HCT116 (cell line): ENCODE measurements around the gene ZFP3. TPM values are rescaled to one million over a fixed set of nuclear protein-coding genes. Genes with fewer than 3 reads are reported as not detected.

Source experiments
- ATAC-seq: fragments of 200-7000 bp; cut with Tn5 transposase; 2 replicates; pipeline ENCODE4 v1.9.1; 2020; ENCODE audit warnings: mild to moderate bottlenecking, moderate library complexity
- BruUV-seq: library from RNA; stranded (reverse); fragments of 400-500 nt; replicated peaks from 2 replicates; lab custom pipeline; 2021; lab: Mats Ljungman, UMichigan
- CTCF ChIA-PET: fragments of 300-600 bp; sonication (Branson Sonifier 250); formaldehyde crosslinking; loops from one replicate; lab custom pipeline; 2021; ENCODE audit warnings: antibody characterized with exemption; lab: Charles Lee
- POLR2A ChIA-PET: fragments of 300-600, 350-600 bp; sonication (Branson Sonifier 250); formaldehyde crosslinking; loops from one replicate; lab custom pipeline; 2021; ENCODE audit warnings: antibody characterized with exemption; lab: Charles Lee
- RAD21 ChIA-PET, 2 experiments: fragments of 300-600 bp; sonication (Branson Sonifier 250); formaldehyde crosslinking; loops; one replicate each; lab custom pipeline; 2023; ENCODE audit warnings: low total read pairs in 2 of 2; ENCODE audit not compliant: uncharacterized antibody in 2 of 2, unreplicated experiment in 2 of 2, low non-redundant PET in 1 of 2; lab: Charles Lee
- DNase-seq: peaks from one replicate; pipeline ENCODE4 v3.0.0-alpha.2; 2010; ENCODE audit warnings: low read depth, low spot score
- H2AFZ ChIP-seq: fragments of 200-600 bp; shearing (Covaris generic), sonication (generic); 2 replicates; pipeline ENCODE4 v1.6.1; 2017; ENCODE audit warnings: low read depth, mixed run types, mixed read lengths, antibody characterized with exemption, low read length; ENCODE audit not compliant: poor library complexity, severe bottlenecking
- H3K27ac ChIP-seq: 2 replicates; pipeline ENCODE4 v1.5.1; 2012; ENCODE audit warnings: low read depth, low read length
- H3K27me3 ChIP-seq: fragments of 200-600 bp; sonication (generic); 2 replicates; pipeline ENCODE4 v1.6.1; 2016; ENCODE audit warnings: mixed run types, low read length, mixed read lengths; ENCODE audit not compliant: insufficient read depth
- H3K36me3 ChIP-seq, 2 experiments: fragments of 200-500 bp in 1 of 2; fragments of 200-600 bp in 1 of 2; sonication (Bioruptor generic) in 1 of 2; sonication (generic) in 1 of 2; 2 replicates each; pipeline versions ENCODE4 v1.5.1 to v1.6.1; 2014 to 2016; ENCODE audit warnings: low read length in 2 of 2, inconsistent platforms in 1 of 2, mixed read lengths in 1 of 2, mixed run types in 1 of 2; ENCODE audit not compliant: insufficient read depth in 2 of 2, control insufficient read depth in 1 of 2
- H3K4me1 ChIP-seq, 2 experiments: fragments of 200-600 bp in 1 of 2; sonication (generic) in 1 of 2; 2 replicates each; pipeline versions ENCODE4 v1.5.1 to v1.6.1; 2012 to 2017; ENCODE audit warnings: low read length in 2 of 2, inconsistent platforms in 1 of 2, mild to moderate bottlenecking in 1 of 2, mixed read lengths in 1 of 2, mixed run types in 1 of 2, moderate library complexity in 1 of 2; ENCODE audit not compliant: insufficient read depth in 2 of 2, control insufficient read depth in 1 of 2
- H3K4me2 ChIP-seq: fragments of 200-600 bp; sonication (generic); 2 replicates; pipeline ENCODE4 v1.6.1; 2017; ENCODE audit warnings: mixed run types, low read length, mixed read lengths
- H3K4me3 ChIP-seq, 2 experiments: fragments of 200-600 bp in 1 of 2; sonication (generic) in 1 of 2; replicated peaks in 1 of 2; 2 replicates each; pipeline ENCODE4 v1.5.1; 2011 to 2016; ENCODE audit warnings: low read length in 2 of 2, control low read depth in 1 of 2, low read depth in 1 of 2, mild to moderate bottlenecking in 1 of 2, mixed read lengths in 1 of 2, mixed run types in 1 of 2
- H3K79me2 ChIP-seq: fragments of 200-600 bp; sonication (generic); 2 replicates; pipeline ENCODE4 v1.6.1; 2017; ENCODE audit warnings: mild to moderate bottlenecking, mixed run types, low read length, moderate library complexity, mixed read lengths; ENCODE audit not compliant: insufficient read depth
- H3K9ac ChIP-seq: fragments of 200-600 bp; sonication (generic); 2 replicates; pipeline ENCODE4 v1.6.1; 2016; ENCODE audit warnings: low read length, mixed read lengths
- H3K9me2 ChIP-seq: fragments of 200-600 bp; sonication (generic), shearing (Covaris generic); 2 replicates; pipeline ENCODE4 v1.6.1; 2017; ENCODE audit warnings: mixed run types, mild to moderate bottlenecking, moderate library complexity; ENCODE audit not compliant: insufficient read depth
- H3K9me3 ChIP-seq, 2 experiments: fragments of 200-500 bp in 1 of 2; fragments of 200-600 bp in 1 of 2; sonication (Bioruptor generic) in 1 of 2; sonication (generic) in 1 of 2; 2 replicates each; pipeline ENCODE4 v1.6.1; 2014 to 2017; ENCODE audit warnings: low read length in 2 of 2, mixed read lengths in 2 of 2, inconsistent platforms in 1 of 2, low read depth in 1 of 2, mild to moderate bottlenecking in 1 of 2, mixed run types in 1 of 2, moderate library complexity in 1 of 2; ENCODE audit not compliant: control insufficient read depth in 1 of 2, insufficient read depth in 1 of 2
- H4K20me1 ChIP-seq: fragments of 200-600 bp; sonication (generic), shearing (Covaris generic); 2 replicates; pipeline ENCODE4 v1.6.1; 2017; ENCODE audit warnings: mixed run types, mild to moderate bottlenecking, moderate library complexity; ENCODE audit not compliant: insufficient read depth
- ATF3 ChIP-seq: IDR thresholded peaks from 2 replicates; pipeline ENCODE4 v1.6.1; 2012
- CEBPB ChIP-seq: IDR thresholded peaks from 2 replicates; pipeline ENCODE4 v1.6.1; 2012; ENCODE audit warnings: low read depth
- CTCF ChIP-seq, 3 experiments: fragments of 200-600 bp in 1 of 3; sonication (generic) in 1 of 3; IDR thresholded peaks in 2 of 3; conservative IDR thresholded peaks in 1 of 3; 2 replicates each; pipeline ENCODE4 v1.5.1; 2012 to 2017; ENCODE audit warnings: low read depth in 2 of 3, low read length in 2 of 3, antibody characterized with exemption in 1 of 3, borderline replicate concordance in 1 of 3, control low read depth in 1 of 3, mild to moderate bottlenecking in 1 of 3, mixed read lengths in 1 of 3, mixed run types in 1 of 3, moderate library complexity in 1 of 3; ENCODE audit not compliant: insufficient read depth in 1 of 3
- EGR1 ChIP-seq: IDR thresholded peaks from 2 replicates; pipeline ENCODE4 v1.6.1; 2012; ENCODE audit warnings: low read depth
- EZH2 ChIP-seq: fragments of 200-600 bp; sonication (generic); IDR thresholded peaks from 2 replicates; pipeline ENCODE4 v1.6.1; 2017; ENCODE audit warnings: antibody characterized with exemption, mixed run types
- EZH2phosphoT487 ChIP-seq: fragments of 200-600 bp; IDR thresholded peaks from 2 replicates; pipeline ENCODE4 v1.6.1; 2018; ENCODE audit warnings: antibody characterized with exemption, borderline replicate concordance
- FOSL1 ChIP-seq: IDR thresholded peaks from 2 replicates; pipeline ENCODE4 v1.6.1; 2012; ENCODE audit warnings: low read depth
- JUND ChIP-seq: IDR thresholded peaks from 2 replicates; pipeline ENCODE4 v1.6.1; 2012
- POLR2A ChIP-seq: IDR thresholded peaks from 2 replicates; pipeline ENCODE4 v1.7.0; 2011; ENCODE audit warnings: borderline replicate concordance; ENCODE audit not compliant: insufficient read depth, insufficient read length; ENCODE audit errors: extremely low read depth
- POLR2AphosphoS5 ChIP-seq: IDR thresholded peaks from 2 replicates; pipeline ENCODE4 v1.6.1; 2011; ENCODE audit warnings: mild to moderate bottlenecking, low read depth, low read length, moderate library complexity
- RAD21 ChIP-seq: IDR thresholded peaks from 2 replicates; pipeline ENCODE4 v1.6.1; 2012; ENCODE audit warnings: low read depth, mild to moderate bottlenecking
- SIN3A ChIP-seq: IDR thresholded peaks from 2 replicates; pipeline ENCODE4 v1.6.1; 2012; ENCODE audit warnings: low read depth
- ZFX ChIP-seq: fragments of 450-650 bp; IDR thresholded peaks from 2 replicates; pipeline ENCODE4 v1.6.1; 2017
- ZNF274 ChIP-seq: fragments of 200-500 bp; sonication (Bioruptor generic); IDR thresholded peaks from 2 replicates; pipeline ENCODE4 v1.6.1; 2014; ENCODE audit warnings: mild to moderate bottlenecking, low read depth, low read length, inconsistent platforms
- intact Hi-C: fragments of 100-400 bp; cut with micrococcal nuclease; formaldehyde crosslinking; loops from 2 replicates; pipeline ENCODE4 v1.10.0; 2022
- total RNA-seq: library from RNA; stranded (reverse); gene quantifications from one replicate; pipeline ENCODE4 v1.2.1, GENCODE V29; 2021; ENCODE audit not compliant: unreplicated experiment

ZFP3 gene
- total RNA-seq, 1 experiment from 2014 or later: 0.05 TPM

GRCh38 chr17:5122586-5123342, 44.5 kb downstream of the ZFP3 start:
- H3K4me3 ChIP-seq: no peak overlapping the region
- RAD21 ChIA-PET: no interaction called here
- ATAC-seq (no peak), DNase-seq (no peak)
- no peak overlapping the region for H3K9ac ChIP-seq
- H2AFZ ChIP-seq: no peak overlapping the region
- H3K4me1 ChIP-seq: no peaks in the 10 kb centered on the region
- no TSS peak for BruUV-seq
- intact Hi-C loops: no loop called here
- 0 out of 2 replicates have a peak, but pooled peaks cover 4% of the 10 kb centered on the region for H3K27me3 ChIP-seq
- POLR2A ChIA-PET: no interaction called here
- TF ChIP-seq POLR2A (no peak), ATF3 (no peak), EZH2phosphoT487 (no peak), EGR1 (no peak), JUND (no peak), RAD21 (no peak), POLR2AphosphoS5 (no peak), ZNF274 (no peak), FOSL1 (no peak), EZH2 (no peak), SIN3A (no peak), CEBPB (no peak), CTCF (IDR thresholded peaks at IDR 0.05 in 2 of 3, conservative IDR thresholded peaks at IDR 0.05 in 1 of 3; ENCODE audit: borderline replicate concordance in 1 of 3, insufficient read depth in 1 of 3, low read depth in 2 of 3, low read length in 2 of 3) (no peak), ZFX (no peak)
- no peaks in the 10 kb centered on the region for H3K9me3 ChIP-seq
- H3K79me2 ChIP-seq: no peaks in the 10 kb centered on the region
- CTCF ChIA-PET: no interaction called here
- H4K20me1 ChIP-seq: no peaks in the 10 kb centered on the region
- H3K4me2 ChIP-seq: no peak overlapping the region
- no peaks in the 10 kb centered on the region for H3K9me2 ChIP-seq
- no peaks in the 10 kb centered on the region for H3K36me3 ChIP-seq
- no peak overlapping the region for H3K27ac ChIP-seq
